RWPE2 (cell line): ENCODE measurements around the gene RPL19.

Experiments
- ATAC-seq: fragments of 200-7000 bp; cut with Tn5 transposase; 3 replicates; pipeline ENCODE4 v1.9.1; 2021; ENCODE audit warnings: low read depth
- DNase-seq: peaks from one replicate; pipeline ENCODE4 v3.0.0-alpha.2; 2020; ENCODE audit warnings: low spot score
- H3K27ac ChIP-seq: fragments of 450-650 bp; 2 replicates; pipeline ENCODE4 v1.5.1; 2017; ENCODE audit warnings: mild to moderate bottlenecking; ENCODE audit not compliant: poor library complexity, severe bottlenecking
- H3K27me3 ChIP-seq: fragments of 250-450 bp; sonication (Bioruptor Pico); 2 replicates; pipeline ENCODE4 v1.5.1; 2021; ENCODE audit warnings: mild to moderate bottlenecking, moderate library complexity; ENCODE audit not compliant: insufficient read depth, poor library complexity, severe bottlenecking
- H3K36me3 ChIP-seq: fragments of 250-450 bp; sonication (Bioruptor Pico); 2 replicates; pipeline ENCODE4 v1.5.1; 2020; ENCODE audit warnings: low read depth, mild to moderate bottlenecking, moderate library complexity
- H3K4me1 ChIP-seq: fragments of 250-450 bp; sonication (Bioruptor Pico); 2 replicates; pipeline ENCODE4 v1.5.1; 2021; ENCODE audit warnings: mild to moderate bottlenecking, moderate library complexity; ENCODE audit not compliant: insufficient read depth, poor library complexity, severe bottlenecking
- H3K4me3 ChIP-seq: fragments of 250-450 bp; sonication (Bioruptor Pico); 2 replicates; pipeline ENCODE4 v1.5.1; 2021; ENCODE audit warnings: mild to moderate bottlenecking, moderate library complexity; ENCODE audit not compliant: severe bottlenecking
- H3K9me3 ChIP-seq: fragments of 250-450 bp; sonication (Bioruptor Pico); 2 replicates; pipeline ENCODE4 v1.5.1; 2021; ENCODE audit warnings: mild to moderate bottlenecking, moderate library complexity; ENCODE audit not compliant: severe bottlenecking
- CTCF ChIP-seq: fragments of 450-650 bp; IDR thresholded peaks from one replicate; pipeline ENCODE4 v1.5.1; 2017; ENCODE audit warnings: mild to moderate bottlenecking, moderate library complexity; ENCODE audit not compliant: poor library complexity, severe bottlenecking

Gene RPL19

GRCh38 chr17:39183720-39184119 is 16.4 kb upstream of the RPL19 start:
- H3K27ac ChIP-seq = no peak overlapping the region
- H3K4me1 ChIP-seq = peaks cover 2% of the 10 kb centered on the region
- peaks cover 59% of the 10 kb centered on the region for H3K36me3 ChIP-seq
- DNase-seq (no peak), ATAC-seq (no peak)
- H3K27me3 ChIP-seq = no peaks in the 10 kb centered on the region
- TF ChIP-seq CTCF = no peak
- no peaks in the 10 kb centered on the region for H3K9me3 ChIP-seq
- no peak overlapping the region for H3K4me3 ChIP-seq

GRCh38 chr17:39186481-39187002 is 13.5 kb upstream of the RPL19 start:
- DNase-seq = no peak
- TF ChIP-seq CTCF = no peak
- Histone ChIP-seq H3K27me3 (no peaks in the 10 kb centered on the region), H3K4me3 (no peak overlapping the region), H3K36me3 (peaks cover 73% of the 10 kb centered on the region), H3K27ac (no peak overlapping the region), H3K9me3 (no peaks in the 10 kb centered on the region), H3K4me1 (no peaks in the 10 kb centered on the region)
- ATAC-seq = no peak

- no peak for TF ChIP-seq CTCF
These were observed 12.8 kb upstream of the RPL19 start for GRCh38 chr17:39187152-39187830.

GRCh38 chr17:39191750-39192510 is 8.2 kb upstream of the RPL19 start:
- Histone ChIP-seq H3K4me3 (no peak overlapping the region), H3K9me3 (no peaks in the 10 kb centered on the region), H3K4me1 (no peaks in the 10 kb centered on the region), H3K36me3 (peaks cover 66% of the 10 kb centered on the region), H3K27ac (no peak overlapping the region), H3K27me3 (no peaks in the 10 kb centered on the region)
- ATAC-seq = no peak
- TF ChIP-seq CTCF = no peak
- DNase-seq = no peak

More at GRCh38 chr17:39187152-39187830, 12.8 kb upstream of the RPL19 start:
- H3K27me3 ChIP-seq = no peaks in the 10 kb centered on the region
- H3K36me3 ChIP-seq = peaks cover 71% of the 10 kb centered on the region
- no peaks in the 10 kb centered on the region for H3K9me3 ChIP-seq
- DNase-seq (no peak), ATAC-seq (no peak)
- no peak overlapping the region for H3K4me3 ChIP-seq
- no peak overlapping the region for H3K27ac ChIP-seq
- H3K4me1 ChIP-seq = no peaks in the 10 kb centered on the region
